Fibroblast of lung (primary cell): ENCODE data around the gene WNK1.

Experiments
- CTCF ChIP-seq, 2 donors: IDR thresholded peaks in 1 of 2; conservative IDR thresholded peaks in 1 of 2; 1 replicate in 1 of 2; 2 replicates in 1 of 2; pipeline ENCODE4 v1.5.1; 2011 to 2012; ENCODE audit warnings: low read length in 2 of 2, control low read depth in 1 of 2, inconsistent platforms in 1 of 2, low read depth in 1 of 2, mild to moderate bottlenecking in 1 of 2
- EZH2 ChIP-seq: IDR thresholded peaks from 2 replicates; pipeline ENCODE4 v1.5.1; 2012; ENCODE audit warnings: low read length, control low read depth, mild to moderate bottlenecking; ENCODE audit errors: missing control alignments

- TF ChIP-seq CTCF (conservative IDR thresholded peaks at IDR 0.05 in 1 of 2, IDR thresholded peaks at IDR 0.05 in 1 of 2; ENCODE audit: low read depth in 1 of 2, low read length in 2 of 2) (no peak), EZH2 (no peak)
These were observed 113.2 kb downstream of the WNK1 start for GRCh38 chr12:865614-866013.
